Mesendoderm (in vitro differentiated cells): ENCODE data around the gene RABEPK.

Source experiments
- DNase-seq: peaks from one replicate; pipeline ENCODE4 v3.0.0; 2013
- H2AK5ac ChIP-seq: 2 replicates; pipeline ENCODE4 v1.6.1; 2013; ENCODE audit warnings: low read length, inconsistent platforms
- H2BK120ac ChIP-seq: 2 replicates; pipeline ENCODE4 v1.6.1; 2013; ENCODE audit warnings: low read depth, mild to moderate bottlenecking, low read length, moderate library complexity, mixed read lengths
- H2BK15ac ChIP-seq: replicated peaks from 2 replicates; pipeline ENCODE4 v1.6.1; 2013; ENCODE audit warnings: low read depth, mild to moderate bottlenecking, moderate library complexity
- H2BK5ac ChIP-seq: 2 replicates; pipeline ENCODE4 v1.6.1; 2013; ENCODE audit warnings: low read length, inconsistent platforms
- H3K18ac ChIP-seq: 2 replicates; pipeline ENCODE4 v1.6.1; 2013; ENCODE audit warnings: mild to moderate bottlenecking, low read length, mixed read lengths
- H3K23ac ChIP-seq: one replicate; pipeline ENCODE4 v1.6.1; 2013; ENCODE audit warnings: low read length
- H3K27ac ChIP-seq: 2 replicates; pipeline ENCODE4 v1.5.1; 2013; ENCODE audit warnings: low read depth, mild to moderate bottlenecking, inconsistent platforms, low read length, moderate library complexity
- H3K27me3 ChIP-seq: 2 replicates; pipeline ENCODE4 v1.6.1; 2013; ENCODE audit warnings: low read length, control low read depth, mild to moderate bottlenecking, inconsistent platforms; ENCODE audit not compliant: insufficient read depth, poor library complexity
- H3K36me3 ChIP-seq: 2 replicates; pipeline ENCODE4 v1.6.1; 2013; ENCODE audit warnings: low read length, inconsistent platforms; ENCODE audit not compliant: control insufficient read depth, insufficient read depth
- H3K4ac ChIP-seq: one replicate; pipeline ENCODE4 v1.6.1; 2013; ENCODE audit warnings: low read depth, mild to moderate bottlenecking, low read length, moderate library complexity
- H3K4me1 ChIP-seq: 2 replicates; pipeline ENCODE4 v1.6.1; 2013; ENCODE audit warnings: low read depth, low read length, inconsistent platforms; ENCODE audit not compliant: control insufficient read depth
- H3K4me2 ChIP-seq: 2 replicates; pipeline ENCODE4 v1.6.1; 2013; ENCODE audit warnings: low read length
- H3K4me3 ChIP-seq: 2 replicates; pipeline ENCODE4 v1.5.1; 2013; ENCODE audit warnings: mild to moderate bottlenecking, low read length
- H3K56ac ChIP-seq: one replicate; pipeline ENCODE4 v1.6.1; 2013; ENCODE audit warnings: low read length
- H3K79me1 ChIP-seq: 2 replicates; pipeline ENCODE4 v1.6.1; 2013; ENCODE audit warnings: low read length, inconsistent platforms
- H3K79me2 ChIP-seq: 2 replicates; pipeline ENCODE4 v1.6.1; 2013; ENCODE audit warnings: mild to moderate bottlenecking, low read length; ENCODE audit not compliant: control insufficient read depth, insufficient read depth
- H3K9ac ChIP-seq: 2 replicates; pipeline ENCODE4 v1.6.1; 2013; ENCODE audit warnings: low read length, inconsistent platforms
- H4K5ac ChIP-seq: one replicate; pipeline ENCODE4 v1.6.1; 2013; ENCODE audit warnings: low read length
- H4K8ac ChIP-seq: one replicate; pipeline ENCODE4 v1.6.1; 2013; ENCODE audit warnings: low read depth, mild to moderate bottlenecking, control low read depth, low read length, moderate library complexity
- WGBS: extraction: QIAGEN DNeasy Blood & Tissue Kit; methylation state at CpG from one replicate; pipeline ENCODE4 v1.1.7; 2013; ENCODE audit warnings: low lambda C conversion rate, missing lambda C conversion rate; ENCODE audit not compliant: insufficient coverage; ENCODE audit errors: extremely low coverage; 5-methylcytosine and 5-hydroxymethylcytosine counted together

RABEPK gene

DNA sequence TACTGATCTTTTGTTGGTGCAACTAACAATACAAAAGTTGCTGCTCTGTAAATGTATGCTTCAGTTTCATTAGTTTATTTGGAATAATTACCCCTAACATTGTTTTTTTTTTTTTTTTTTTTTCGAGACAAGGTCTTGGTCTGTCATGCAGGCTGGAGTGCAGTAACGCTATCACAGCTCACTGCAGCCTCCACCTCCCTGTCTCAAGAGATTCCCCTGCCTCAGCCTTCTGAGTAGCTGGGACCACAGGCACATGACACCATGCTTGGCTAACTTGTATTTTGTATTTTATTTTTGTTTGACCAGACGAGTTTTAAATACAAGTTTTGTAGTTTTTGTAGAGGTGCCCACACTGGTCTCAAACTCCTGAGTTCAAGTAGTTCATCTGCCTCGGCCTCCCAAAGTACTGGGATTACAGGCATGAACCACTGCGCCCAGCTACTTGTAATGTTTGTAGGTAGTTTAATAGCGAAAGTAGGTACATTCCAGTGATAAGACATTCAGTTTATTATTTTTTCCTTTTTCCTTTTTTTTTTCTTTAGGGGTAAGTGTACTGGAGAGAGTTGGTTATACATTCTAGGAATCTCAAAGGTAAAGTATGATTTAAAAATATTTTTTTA lies 68.2 kb downstream of the RABEPK start:
- H2BK120ac ChIP-seq: no peak overlapping the region
- no peak overlapping the region for H4K5ac ChIP-seq
- DNase-seq: no peak
- H4K8ac ChIP-seq: no peak overlapping the region
- H2AK5ac ChIP-seq: no peak overlapping the region
- no peak overlapping the region for H2BK15ac ChIP-seq
- no peaks in the 10 kb centered on the region for H3K4me1 ChIP-seq
- H3K18ac ChIP-seq: no peak overlapping the region
- H3K56ac ChIP-seq: no peak overlapping the region
- H3K23ac ChIP-seq: no peak overlapping the region
- no peak overlapping the region for H3K4ac ChIP-seq
- no peak overlapping the region for H3K9ac ChIP-seq
- no peaks in the 10 kb centered on the region for H3K27me3 ChIP-seq
- no peak overlapping the region for H3K4me3 ChIP-seq
- no peak overlapping the region for H3K27ac ChIP-seq
- no CpG with 5 or more reads among the region's 6 CpGs for WGBS
- H3K36me3 ChIP-seq: no peaks in the 10 kb centered on the region
- no peak overlapping the region for H3K4me2 ChIP-seq
- H3K79me1 ChIP-seq: peaks cover 7% of the 10 kb centered on the region
- H2BK5ac ChIP-seq: no peak overlapping the region
- peaks cover 4% of the 10 kb centered on the region for H3K79me2 ChIP-seq

- Histone ChIP-seq H3K4me2 (no peak overlapping the region), H3K79me2 (no peaks in the 10 kb centered on the region), H3K4ac (no peak overlapping the region), H2AK5ac (no peak overlapping the region), H4K8ac (no peak overlapping the region), H3K18ac (no peak overlapping the region), H3K9ac (no peak overlapping the region), H4K5ac (no peak overlapping the region), H3K27me3 (no peaks in the 10 kb centered on the region), H3K4me3 (no peak overlapping the region), H3K23ac (no peak overlapping the region), H3K36me3 (no peaks in the 10 kb centered on the region), H2BK15ac (no peak overlapping the region), H3K56ac (no peak overlapping the region), H2BK5ac (no peak overlapping the region), H2BK120ac (no peak overlapping the region), H3K4me1 (no peaks in the 10 kb centered on the region), H3K27ac (no peak overlapping the region), H3K79me1 (peaks cover 4% of the 10 kb centered on the region)
- DNase-seq: no peak
- WGBS: no CpG with 5 or more reads among the region's 1 CpG
Observed at GRCh38 chr9:125269014-125269397, 68.7 kb downstream of the RABEPK start.

- H3K36me3 ChIP-seq: no peaks in the 10 kb centered on the region
- DNase-seq: no peak
- no peak overlapping the region for H2AK5ac ChIP-seq
Observed at GRCh38 chr9:125271081-125271480, 70.7 kb downstream of the RABEPK start.

GRCh38 chr9:125272697-125273096 lies 72.4 kb downstream of the RABEPK start:
- Histone ChIP-seq H3K18ac (no peak overlapping the region), H3K27ac (no peak overlapping the region), H3K4me2 (no peak overlapping the region), H3K4me1 (no peaks in the 10 kb centered on the region), H3K23ac (no peak overlapping the region), H4K5ac (no peak overlapping the region), H3K36me3 (no peaks in the 10 kb centered on the region), H2BK15ac (no peak overlapping the region), H3K4ac (no peak overlapping the region), H3K9ac (no peak overlapping the region), H4K8ac (no peak overlapping the region), H2BK120ac (no peak overlapping the region), H3K4me3 (no peak overlapping the region), H2AK5ac (no peak overlapping the region), H3K79me1 (peaks cover 2% of the 10 kb centered on the region), H3K79me2 (no peaks in the 10 kb centered on the region), H3K56ac (no peak overlapping the region), H2BK5ac (no peak overlapping the region), H3K27me3 (no peaks in the 10 kb centered on the region)
- no peak for DNase-seq
- WGBS: no CpG with 5 or more reads among the region's 3 CpGs

More at GRCh38 chr9:125271081-125271480, 70.7 kb downstream of the RABEPK start:
- H3K9ac ChIP-seq: no peak overlapping the region
- peaks cover 4% of the 10 kb centered on the region for H3K79me1 ChIP-seq
- no peak overlapping the region for H4K8ac ChIP-seq
- no peak overlapping the region for H4K5ac ChIP-seq
- H3K18ac ChIP-seq: no peak overlapping the region
- no peak overlapping the region for H2BK15ac ChIP-seq
- H3K4me3 ChIP-seq: no peak overlapping the region
- H2BK120ac ChIP-seq: no peak overlapping the region
- no peak overlapping the region for H3K4ac ChIP-seq
- H3K4me1 ChIP-seq: no peaks in the 10 kb centered on the region
- no peak overlapping the region for H3K27ac ChIP-seq
- H3K56ac ChIP-seq: no peak overlapping the region
- no peaks in the 10 kb centered on the region for H3K79me2 ChIP-seq
- no CpG with 5 or more reads among the region's 5 CpGs for WGBS
- no peak overlapping the region for H3K4me2 ChIP-seq
- no peaks in the 10 kb centered on the region for H3K27me3 ChIP-seq
- H3K23ac ChIP-seq: no peak overlapping the region
- H2BK5ac ChIP-seq: no peak overlapping the region

DNA sequence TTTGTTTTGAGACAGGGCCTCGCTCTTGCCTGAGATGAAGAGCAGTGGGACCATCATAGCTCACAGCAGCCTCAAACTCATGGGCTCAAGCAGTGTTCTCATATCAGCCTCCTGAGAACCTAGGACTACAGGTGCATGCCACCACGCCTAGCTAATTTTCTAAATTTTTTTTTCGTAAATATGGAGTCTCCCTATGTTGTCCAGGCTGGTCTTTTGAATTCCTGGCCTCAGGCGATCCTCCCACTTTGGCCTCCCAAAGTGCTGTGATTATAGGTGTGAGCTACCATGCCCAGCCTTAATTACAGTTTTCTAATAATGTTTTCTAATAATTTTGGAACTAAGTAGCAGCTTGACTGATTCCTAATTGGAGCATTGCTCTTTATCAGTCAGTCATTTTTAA lies 76.4 kb downstream of the RABEPK start:
- no peak overlapping the region for H3K9ac ChIP-seq
- no peak overlapping the region for H2BK120ac ChIP-seq
- H3K4ac ChIP-seq: no peak overlapping the region
- H3K18ac ChIP-seq: no peak overlapping the region
- no peak overlapping the region for H3K56ac ChIP-seq
- no peak overlapping the region for H3K27ac ChIP-seq
- H3K4me1 ChIP-seq: no peaks in the 10 kb centered on the region
- H4K8ac ChIP-seq: no peak overlapping the region
- no peak overlapping the region for H3K23ac ChIP-seq
- no peak overlapping the region for H3K4me2 ChIP-seq
- no peak overlapping the region for H2BK15ac ChIP-seq
- no peak overlapping the region for H3K4me3 ChIP-seq
- WGBS: no CpG with 5 or more reads among the region's 4 CpGs
- peaks cover 2% of the 10 kb centered on the region for H3K79me1 ChIP-seq
- no peaks in the 10 kb centered on the region for H3K27me3 ChIP-seq
- no peak for DNase-seq
- no peaks in the 10 kb centered on the region for H3K36me3 ChIP-seq
- H2BK5ac ChIP-seq: no peak overlapping the region
- H2AK5ac ChIP-seq: no peak overlapping the region
- H3K79me2 ChIP-seq: no peaks in the 10 kb centered on the region
- H4K5ac ChIP-seq: no peak overlapping the region

DNA sequence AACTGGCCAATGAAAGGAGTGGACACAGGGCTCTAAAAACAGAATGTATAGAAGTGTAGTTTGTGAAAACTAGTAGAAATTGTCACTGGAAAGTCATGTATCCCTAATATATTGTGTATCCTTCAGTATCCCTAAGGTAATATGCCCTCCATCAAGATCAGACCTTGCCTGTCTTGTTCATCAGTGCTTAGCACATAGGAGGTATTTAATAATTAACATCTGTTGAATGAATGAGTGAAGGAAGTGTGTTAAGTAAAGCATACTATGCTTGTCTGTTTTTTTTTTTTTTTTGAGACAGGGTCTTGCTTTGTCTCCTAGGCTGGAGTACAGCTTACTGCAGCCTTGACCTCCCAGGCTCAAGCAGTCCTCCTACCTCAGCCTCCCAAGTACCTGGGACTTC lies 77.1 kb downstream of the RABEPK start:
- Histone ChIP-seq H3K36me3 (no peaks in the 10 kb centered on the region), H3K4me2 (no peak overlapping the region), H3K56ac (no peak overlapping the region)

More for the DNA sequence above, 77.1 kb downstream of the RABEPK start:
- Histone ChIP-seq H3K79me1 (peaks cover 2% of the 10 kb centered on the region), H2BK5ac (no peak overlapping the region), H4K5ac (no peak overlapping the region), H4K8ac (no peak overlapping the region), H3K27me3 (no peaks in the 10 kb centered on the region), H3K9ac (no peak overlapping the region), H2BK15ac (no peak overlapping the region), H3K4ac (no peak overlapping the region), H3K4me3 (no peak overlapping the region), H3K4me1 (no peaks in the 10 kb centered on the region), H3K23ac (no peak overlapping the region), H3K18ac (no peak overlapping the region), H2BK120ac (no peak overlapping the region), H3K79me2 (no peaks in the 10 kb centered on the region), H3K27ac (no peak overlapping the region), H2AK5ac (no peak overlapping the region)
- no peak for DNase-seq
